SK-N-SH (cell line): ENCODE results near the gene DLK2. TPM values are rescaled to one million over a fixed set of nuclear protein-coding genes. Genes with fewer than 3 reads are reported as not detected.

Experiments used
- CTCF ChIA-PET: fragments of 300-600, 350-600 bp; formaldehyde crosslinking; extraction: SDS; loops from one replicate; lab custom pipeline; 2021; lab: Yijun Ruan, JAX
- POLR2A ChIA-PET: fragments of 350-600 bp; sonication (Branson Sonifier 250); formaldehyde crosslinking; extraction: SDS; loops from one replicate; lab custom pipeline; 2020; ENCODE audit warnings: antibody characterized with exemption, inconsistent platforms; lab: Yijun Ruan, JAX
- DNase-seq: peaks from one replicate; pipeline ENCODE4 v3.0.0; 2012
- H2AFZ ChIP-seq: fragments of 200-600 bp; sonication (generic); 2 replicates; pipeline ENCODE4 v1.8.1; 2016; ENCODE audit warnings: antibody characterized with exemption, mild to moderate bottlenecking, low read depth
- H3F3A ChIP-seq: fragments of 200-600 bp; sonication (generic); replicated peaks from 2 replicates; pipeline ENCODE3; 2016; ENCODE audit warnings: antibody characterized with exemption, mild to moderate bottlenecking; ENCODE audit not compliant: insufficient read depth
- H3K27ac ChIP-seq, 2 experiments: fragments of 200-500 bp in 1 of 2; fragments of 200-600 bp in 1 of 2; sonication (Bioruptor generic) in 1 of 2; sonication (generic), shearing (Covaris generic) in 1 of 2; 2 replicates each; pipeline versions ENCODE4 v1.5.1 to v1.6.1; 2014 to 2016; ENCODE audit warnings: low read depth in 2 of 2, inconsistent platforms in 1 of 2, low read length in 1 of 2, mild to moderate bottlenecking in 1 of 2, mixed read lengths in 1 of 2
- H3K27me3 ChIP-seq: fragments of 200-600 bp; sonication (generic), shearing (Covaris generic); 2 replicates; pipeline ENCODE4 v1.6.1; 2016; ENCODE audit warnings: mixed run types; ENCODE audit not compliant: insufficient read depth
- H3K36me3 ChIP-seq, 2 experiments: fragments of 200-500 bp in 1 of 2; fragments of 200-600 bp in 1 of 2; sonication (Bioruptor generic) in 1 of 2; sonication (generic) in 1 of 2; replicated peaks in 1 of 2; 2 replicates each; pipeline versions ENCODE3 to v1.5.1; 2014 to 2016; ENCODE audit warnings: low read length in 1 of 2, mild to moderate bottlenecking in 1 of 2; ENCODE audit not compliant: insufficient read depth in 2 of 2, control insufficient read depth in 1 of 2
- H3K4me1 ChIP-seq, 2 experiments: fragments of 200-500 bp in 1 of 2; fragments of 200-600 bp in 1 of 2; sonication (Bioruptor generic) in 1 of 2; sonication (generic), shearing (Covaris generic) in 1 of 2; 2 replicates each; pipeline versions ENCODE4 v1.5.1 to v1.6.1; 2014 to 2016; ENCODE audit warnings: low read depth in 1 of 2, low read length in 1 of 2, mixed run types in 1 of 2; ENCODE audit not compliant: insufficient read depth in 2 of 2, control insufficient read depth in 1 of 2
- H3K4me2 ChIP-seq: fragments of 200-600 bp; sonication (generic), shearing (Covaris generic); 2 replicates; pipeline ENCODE4 v1.6.1; 2017; ENCODE audit warnings: mixed run types
- H3K4me3 ChIP-seq, 2 experiments: fragments of 200-500 bp in 1 of 2; fragments of 200-600 bp in 1 of 2; sonication (Bioruptor generic) in 1 of 2; sonication (generic), shearing (Covaris generic) in 1 of 2; 2 replicates each; pipeline versions ENCODE4 v1.5.1 to v1.8.1; 2014 to 2016; ENCODE audit warnings: low read depth in 2 of 2, inconsistent platforms in 1 of 2, low read length in 1 of 2, mild to moderate bottlenecking in 1 of 2, mixed read lengths in 1 of 2, moderate library complexity in 1 of 2
- H3K79me2 ChIP-seq: fragments of 200-600 bp; sonication (generic); 2 replicates; pipeline ENCODE4 v1.8.1; 2017; ENCODE audit warnings: mild to moderate bottlenecking; ENCODE audit not compliant: insufficient read depth
- H3K9ac ChIP-seq: fragments of 200-600 bp; sonication (generic); 2 replicates; pipeline ENCODE4 v1.6.1; 2017; ENCODE audit warnings: mixed run types
- H3K9me2 ChIP-seq: fragments of 200-600 bp; sonication (generic); 2 replicates; pipeline ENCODE4 v1.6.1; 2017; ENCODE audit warnings: mixed run types
- H3K9me3 ChIP-seq: fragments of 200-600 bp; sonication (generic); 2 replicates; pipeline ENCODE4 v1.6.1; 2017; ENCODE audit warnings: mixed run types, mild to moderate bottlenecking, moderate library complexity
- H4K20me1 ChIP-seq: fragments of 200-600 bp; sonication (generic); 2 replicates; pipeline ENCODE4 v1.6.1; 2017; ENCODE audit warnings: mild to moderate bottlenecking, mixed run types; ENCODE audit not compliant: insufficient read depth
- ELF1 ChIP-seq: IDR thresholded peaks from 2 replicates; pipeline ENCODE4 v1.4.0; 2012
- EP300 ChIP-seq, 2 experiments: IDR thresholded peaks; 2 replicates each; pipeline versions ENCODE4 v1.4.0 to v1.6.1; 2012; ENCODE audit warnings: borderline replicate concordance in 1 of 2, low read depth in 1 of 2, low read length in 1 of 2
- EZH2phosphoT487 ChIP-seq: fragments of 200-600 bp; sonication (generic); IDR thresholded peaks from 2 replicates; pipeline ENCODE4 v1.6.1; 2017; ENCODE audit warnings: low read depth, mixed run types, mild to moderate bottlenecking, antibody characterized with exemption, moderate library complexity, borderline replicate concordance
- FOXJ3 ChIP-seq: sonication (generic); formaldehyde crosslinking; IDR thresholded peaks from 2 replicates; pipeline ENCODE4 v1.5.1; 2020; ENCODE audit warnings: mild to moderate bottlenecking, missing genetic modification reagents
- FOXM1 ChIP-seq: IDR thresholded peaks from 2 replicates; pipeline ENCODE4 v1.4.0; 2012; ENCODE audit warnings: low read depth, mild to moderate bottlenecking
- GABPA ChIP-seq: IDR thresholded peaks from 2 replicates; pipeline ENCODE4 v1.4.0; 2012; ENCODE audit warnings: low read depth, mild to moderate bottlenecking
- IRF3 ChIP-seq: fragments of 150-350 bp; IDR thresholded peaks from 2 replicates; pipeline ENCODE4 v1.6.1; 2016; ENCODE audit warnings: mild to moderate bottlenecking, low read depth, low read length
- JUND ChIP-seq: IDR thresholded peaks from 2 replicates; pipeline ENCODE4 v1.4.0; 2012
- MEF2A ChIP-seq: IDR thresholded peaks from 2 replicates; pipeline ENCODE4 v1.4.0; 2012; ENCODE audit warnings: low read depth, borderline replicate concordance
- NRF1 ChIP-seq: IDR thresholded peaks from 2 replicates; pipeline ENCODE4 v1.6.1; 2012; ENCODE audit warnings: low read depth, mild to moderate bottlenecking, low read length
- PBX3 ChIP-seq: IDR thresholded peaks from 2 replicates; pipeline ENCODE4; 2012
- POLR2AphosphoS5 ChIP-seq: IDR thresholded peaks from 2 replicates; pipeline ENCODE4 v1.6.1; 2012; ENCODE audit warnings: low read depth, low read length
- RAD21 ChIP-seq: IDR thresholded peaks from 2 replicates; pipeline ENCODE4 v1.6.1; 2012; ENCODE audit warnings: mild to moderate bottlenecking, low read length
- RCOR1 ChIP-seq: fragments of 150-350 bp; IDR thresholded peaks from 2 replicates; pipeline ENCODE4 v1.6.1; 2017; ENCODE audit warnings: antibody characterized with exemption, low read length
- RFX5 ChIP-seq: IDR thresholded peaks from 2 replicates; pipeline ENCODE4 v1.6.1; 2012; ENCODE audit warnings: mild to moderate bottlenecking, improper control_type of control experiment, low read length
- SIN3A ChIP-seq: IDR thresholded peaks from 2 replicates; pipeline ENCODE4 v1.6.1; 2012; ENCODE audit warnings: low read depth, mild to moderate bottlenecking, low read length, moderate library complexity, borderline replicate concordance
- SMC3 ChIP-seq: IDR thresholded peaks from 2 replicates; pipeline ENCODE4 v1.6.1; 2012; ENCODE audit warnings: low read depth, low read length, improper control_type of control experiment
- TAF1 ChIP-seq: IDR thresholded peaks from 2 replicates; pipeline ENCODE4 v1.6.1; 2012; ENCODE audit warnings: low read depth, mild to moderate bottlenecking, low read length, moderate library complexity, borderline replicate concordance
- YY1 ChIP-seq: IDR thresholded peaks from 2 replicates; pipeline ENCODE4 v1.4.0; 2012; ENCODE audit warnings: low read depth, mild to moderate bottlenecking
- WGBS: methylation state at CpG from one replicate; pipeline ENCODE4 v1.1.6; 2017; ENCODE audit warnings: low lambda C conversion rate; 5-methylcytosine and 5-hydroxymethylcytosine counted together
- polyA plus RNA-seq, 3 experiments: library from polyadenylated mRNA; depleted of rRNA; stranded (reverse); fragments of >200 nt; gene quantifications; 2 replicates each; pipeline ENCODE4 v1.2.3, GENCODE V29; 2012
- TF ChIP-seq, protein P1 (sequence below): fragments of 200-600 bp; sonication (generic); IDR thresholded peaks from 2 replicates; pipeline ENCODE4 v1.6.1; 2017; ENCODE audit warnings: antibody characterized with exemption, mild to moderate bottlenecking, moderate library complexity
- TF ChIP-seq, protein P2 (sequence below): IDR thresholded peaks from 2 replicates; pipeline ENCODE4 v1.4.0; 2012; ENCODE audit warnings: low read depth, borderline replicate concordance
- TF ChIP-seq, protein P3 (sequence below): fragments of 150-350 bp; IDR thresholded peaks from 2 replicates; pipeline ENCODE4 v1.6.1; 2017; ENCODE audit warnings: antibody characterized with exemption, low read length, low read depth, borderline replicate concordance

Gene DLK2
- polyA plus RNA-seq, 1 of the 3 experiments (the other 2 are of a cell fraction) = 3.9 TPM

- CTCF ChIA-PET = interaction anchor here (1.2 to 1.8 kb wide), 2 partner anchors 19 to 33 kb away, joined by 4 read pairs; no protein-coding TSS in a partner anchor
- H3K79me2 ChIP-seq = no peaks in the 10 kb centered on the region
- POLR2A ChIA-PET = interaction anchor here (0.7 kb wide), 1 partner anchor 37 kb away, joined by 3 read pairs; no protein-coding TSS in a partner anchor
- no peaks in the 10 kb centered on the region for H3K36me3 ChIP-seq
- no peak overlapping the region for H3K4me3 ChIP-seq
- no peak for DNase-seq
- no peaks in the 10 kb centered on the region for H3K9me3 ChIP-seq
- TF ChIP-seq JUND (no peak), IRF3 (no peak), RCOR1 (no peak), FOXM1 (no peak), YY1 (no peak), SIN3A (no peak), TAF1 (no peak), SMC3 (no peak), FOXJ3 (no peak), MEF2A (no peak)
- TF ChIP-seq, protein P1, sequence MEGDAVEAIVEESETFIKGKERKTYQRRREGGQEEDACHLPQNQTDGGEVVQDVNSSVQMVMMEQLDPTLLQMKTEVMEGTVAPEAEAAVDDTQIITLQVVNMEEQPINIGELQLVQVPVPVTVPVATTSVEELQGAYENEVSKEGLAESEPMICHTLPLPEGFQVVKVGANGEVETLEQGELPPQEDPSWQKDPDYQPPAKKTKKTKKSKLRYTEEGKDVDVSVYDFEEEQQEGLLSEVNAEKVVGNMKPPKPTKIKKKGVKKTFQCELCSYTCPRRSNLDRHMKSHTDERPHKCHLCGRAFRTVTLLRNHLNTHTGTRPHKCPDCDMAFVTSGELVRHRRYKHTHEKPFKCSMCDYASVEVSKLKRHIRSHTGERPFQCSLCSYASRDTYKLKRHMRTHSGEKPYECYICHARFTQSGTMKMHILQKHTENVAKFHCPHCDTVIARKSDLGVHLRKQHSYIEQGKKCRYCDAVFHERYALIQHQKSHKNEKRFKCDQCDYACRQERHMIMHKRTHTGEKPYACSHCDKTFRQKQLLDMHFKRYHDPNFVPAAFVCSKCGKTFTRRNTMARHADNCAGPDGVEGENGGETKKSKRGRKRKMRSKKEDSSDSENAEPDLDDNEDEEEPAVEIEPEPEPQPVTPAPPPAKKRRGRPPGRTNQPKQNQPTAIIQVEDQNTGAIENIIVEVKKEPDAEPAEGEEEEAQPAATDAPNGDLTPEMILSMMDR = no peak
- H4K20me1 ChIP-seq = no peaks in the 10 kb centered on the region
- no peak overlapping the region for H2AFZ ChIP-seq
- no peaks in the 10 kb centered on the region for H3K9me2 ChIP-seq
- no peak overlapping the region for H3K27ac ChIP-seq
- H3K4me2 ChIP-seq = no peak overlapping the region
- WGBS = 87% methylated on average over 4 of the region's 4 CpGs
- H3F3A ChIP-seq = no peaks in the 10 kb centered on the region
- peaks cover 0 to 4% of the 10 kb centered on the region in 2 experiments; a peak in 1 of 4 replicates for H3K4me1 ChIP-seq
- H3K9ac ChIP-seq = no peak overlapping the region
- no peaks in the 10 kb centered on the region for H3K27me3 ChIP-seq
Observed at GRCh38 chr6:43472515-43472914, 17.2 kb upstream of the DLK2 start.

GRCh38 chr6:43471399-43471798 lies 16.1 kb upstream of the DLK2 start:
- Histone ChIP-seq H3K36me3 (no peaks in the 10 kb centered on the region), H3K4me1 (no peaks in the 10 kb centered on the region), H3K4me2 (no peak overlapping the region), H2AFZ (no peak overlapping the region), H3K4me3 (no peak overlapping the region), H4K20me1 (no peaks in the 10 kb centered on the region), H3F3A (no peaks in the 10 kb centered on the region), H3K27ac (no peak overlapping the region), H3K9ac (no peak overlapping the region), H3K9me2 (no peaks in the 10 kb centered on the region), H3K79me2 (no peaks in the 10 kb centered on the region), H3K27me3 (no peaks in the 10 kb centered on the region), H3K9me3 (no peaks in the 10 kb centered on the region)
- WGBS = 0% methylated on average over 1 of the region's 1 CpG
- POLR2A ChIA-PET = no interaction called here
- no peak for DNase-seq
- CTCF ChIA-PET = interaction anchor here (0.7 to 1.8 kb wide), 5 partner anchors 16 to 36 kb away, joined by 3 to 4 read pairs (median 4); partner anchors contain the start of gene DLK2
- TF ChIP-seq GABPA = no peak
- TF ChIP-seq PBX3 = no peak
- TF ChIP-seq, protein P2, sequence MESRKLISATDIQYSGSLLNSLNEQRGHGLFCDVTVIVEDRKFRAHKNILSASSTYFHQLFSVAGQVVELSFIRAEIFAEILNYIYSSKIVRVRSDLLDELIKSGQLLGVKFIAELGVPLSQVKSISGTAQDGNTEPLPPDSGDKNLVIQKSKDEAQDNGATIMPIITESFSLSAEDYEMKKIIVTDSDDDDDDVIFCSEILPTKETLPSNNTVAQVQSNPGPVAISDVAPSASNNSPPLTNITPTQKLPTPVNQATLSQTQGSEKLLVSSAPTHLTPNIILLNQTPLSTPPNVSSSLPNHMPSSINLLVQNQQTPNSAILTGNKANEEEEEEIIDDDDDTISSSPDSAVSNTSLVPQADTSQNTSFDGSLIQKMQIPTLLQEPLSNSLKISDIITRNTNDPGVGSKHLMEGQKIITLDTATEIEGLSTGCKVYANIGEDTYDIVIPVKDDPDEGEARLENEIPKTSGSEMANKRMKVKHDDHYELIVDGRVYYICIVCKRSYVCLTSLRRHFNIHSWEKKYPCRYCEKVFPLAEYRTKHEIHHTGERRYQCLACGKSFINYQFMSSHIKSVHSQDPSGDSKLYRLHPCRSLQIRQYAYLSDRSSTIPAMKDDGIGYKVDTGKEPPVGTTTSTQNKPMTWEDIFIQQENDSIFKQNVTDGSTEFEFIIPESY = no peak
- no peak for TF ChIP-seq MEF2A
- TF ChIP-seq NRF1 = no peak
- TF ChIP-seq YY1 = no peak
- TF ChIP-seq EZH2phosphoT487 = no peak
- TF ChIP-seq RCOR1 = no peak
- no peak for TF ChIP-seq RAD21
- TF ChIP-seq JUND = no peak
- TF ChIP-seq EP300 (IDR thresholded peaks at IDR 0.05; ENCODE audit: borderline replicate concordance in 1 of 2, low read depth in 1 of 2, low read length in 1 of 2) = no peak
- TF ChIP-seq, protein P3, sequence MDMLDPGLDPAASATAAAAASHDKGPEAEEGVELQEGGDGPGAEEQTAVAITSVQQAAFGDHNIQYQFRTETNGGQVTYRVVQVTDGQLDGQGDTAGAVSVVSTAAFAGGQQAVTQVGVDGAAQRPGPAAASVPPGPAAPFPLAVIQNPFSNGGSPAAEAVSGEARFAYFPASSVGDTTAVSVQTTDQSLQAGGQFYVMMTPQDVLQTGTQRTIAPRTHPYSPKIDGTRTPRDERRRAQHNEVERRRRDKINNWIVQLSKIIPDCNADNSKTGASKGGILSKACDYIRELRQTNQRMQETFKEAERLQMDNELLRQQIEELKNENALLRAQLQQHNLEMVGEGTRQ = no peak
- TF ChIP-seq ELF1 = no peak
- TF ChIP-seq POLR2AphosphoS5 = no peak
- TF ChIP-seq RFX5 = no peak
- TF ChIP-seq SMC3 = no peak
